ENCODE measurements around the gene CDH15.
"Not testable (repeated sequence)": the region's sequence is repeated elsewhere in the genome, so short reads cannot be mapped to it uniquely, and the experiment has no call there.

The CDH15 gene

GRCh38 chr16:89157778-89158177 lies 13.8 kb upstream of the CDH15 start:
- FAIRE-seq = no peak

DNA sequence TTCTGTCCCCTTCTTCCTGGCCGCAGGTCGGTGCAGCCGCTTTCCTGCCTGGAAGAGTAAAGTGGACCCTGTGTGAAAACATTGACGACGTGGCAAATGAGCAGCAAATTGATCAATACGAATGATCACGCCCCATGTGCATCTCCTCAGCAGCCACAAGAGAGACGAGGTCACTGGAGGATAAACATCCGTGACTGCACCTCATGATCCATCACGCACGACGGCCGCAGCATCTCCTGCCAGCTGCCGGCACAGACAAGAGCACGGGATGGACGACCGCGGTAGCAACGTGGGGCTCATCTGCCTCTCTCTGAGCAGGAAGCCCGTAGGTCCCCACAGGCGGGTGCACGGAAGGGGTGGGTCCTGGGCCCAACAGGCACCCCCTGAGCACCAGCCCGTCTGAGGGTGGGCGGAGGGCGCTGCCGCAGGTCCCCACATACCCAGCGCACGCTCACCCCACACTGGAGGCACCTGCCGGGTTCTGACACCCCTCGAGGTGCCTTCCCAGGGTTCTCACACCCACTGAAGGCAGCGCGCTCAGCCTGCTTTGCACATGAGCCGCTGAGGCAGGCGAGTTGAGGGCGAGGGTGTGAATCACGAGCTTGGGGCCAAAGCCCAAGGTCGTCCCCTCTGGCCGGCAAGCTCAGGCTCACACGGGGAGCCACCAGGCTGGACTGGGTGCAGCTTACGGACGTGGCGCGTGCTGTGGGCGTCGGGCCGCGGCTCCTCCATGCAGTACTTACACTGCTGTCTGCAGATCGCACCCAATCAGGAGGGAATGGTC lies 12.3 kb upstream of the CDH15 start:
- no peak for FAIRE-seq

- FAIRE-seq = no peak
Measured at GRCh38 chr16:89159850-89160354, 11.6 kb upstream of the CDH15 start.

DNA sequence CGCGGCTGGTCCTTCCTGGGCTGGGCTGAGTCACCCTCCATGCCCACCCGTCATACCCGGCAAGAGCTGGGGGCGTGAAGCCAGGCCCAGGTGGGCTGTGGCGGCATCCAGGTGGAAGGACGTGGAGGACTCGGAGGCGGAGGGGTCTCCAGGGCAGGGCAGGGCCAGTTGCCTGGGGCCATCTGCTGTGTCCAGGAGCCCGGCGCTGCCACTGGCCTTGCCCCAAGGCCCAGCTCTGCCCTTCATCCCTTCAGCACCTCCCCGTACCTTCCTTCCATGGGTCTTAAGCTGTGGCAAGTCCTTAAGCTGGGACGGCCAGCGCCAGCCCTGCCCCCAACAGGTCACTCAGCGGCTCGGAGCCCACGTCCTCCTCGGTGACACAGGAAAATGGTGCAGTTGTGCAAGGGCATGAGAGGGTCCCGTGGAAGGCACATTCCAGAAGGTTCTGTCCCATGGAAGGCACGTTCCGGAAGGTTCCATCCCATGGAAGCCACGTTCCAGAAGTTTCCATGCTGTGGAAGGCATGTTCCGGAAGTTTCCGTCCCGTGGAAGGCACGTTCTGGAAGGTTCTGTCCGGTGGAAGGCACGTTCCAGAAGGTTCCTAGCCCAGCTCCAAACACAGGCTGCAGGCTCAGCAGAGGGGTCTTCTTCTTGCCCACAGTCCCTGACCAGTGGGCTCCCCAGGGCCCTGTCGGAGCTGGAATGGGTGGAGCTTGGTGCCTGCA lies 10.4 kb upstream of the CDH15 start:
- FAIRE-seq = no peak

GRCh38 chr16:89161763-89162713 lies 9.5 kb upstream of the CDH15 start:
- no peak for FAIRE-seq

- FAIRE-seq = no peak
Measured at GRCh38 chr16:89163297-89163696, 8.3 kb upstream of the CDH15 start.

- FAIRE-seq = no peak
Measured at GRCh38 chr16:89164436-89164835, 7.1 kb upstream of the CDH15 start.

GRCh38 chr16:89164847-89165680 lies 6.5 kb upstream of the CDH15 start:
- FAIRE-seq = no peak

- FAIRE-seq = not testable (repeated sequence)
Measured at GRCh38 chr16:89165681-89165979, 5.9 kb upstream of the CDH15 start.

GRCh38 chr16:89166696-89167424 lies 4.7 kb upstream of the CDH15 start:
- no peak for FAIRE-seq

- FAIRE-seq = no peak
Measured at GRCh38 chr16:89167425-89167941, 4.1 kb upstream of the CDH15 start.

- FAIRE-seq = no peak
Measured at GRCh38 chr16:89168381-89169189, 3.0 kb upstream of the CDH15 start.

GRCh38 chr16:89169778-89170177 lies 1.8 kb upstream of the CDH15 start:
- no peak for FAIRE-seq

DNA sequence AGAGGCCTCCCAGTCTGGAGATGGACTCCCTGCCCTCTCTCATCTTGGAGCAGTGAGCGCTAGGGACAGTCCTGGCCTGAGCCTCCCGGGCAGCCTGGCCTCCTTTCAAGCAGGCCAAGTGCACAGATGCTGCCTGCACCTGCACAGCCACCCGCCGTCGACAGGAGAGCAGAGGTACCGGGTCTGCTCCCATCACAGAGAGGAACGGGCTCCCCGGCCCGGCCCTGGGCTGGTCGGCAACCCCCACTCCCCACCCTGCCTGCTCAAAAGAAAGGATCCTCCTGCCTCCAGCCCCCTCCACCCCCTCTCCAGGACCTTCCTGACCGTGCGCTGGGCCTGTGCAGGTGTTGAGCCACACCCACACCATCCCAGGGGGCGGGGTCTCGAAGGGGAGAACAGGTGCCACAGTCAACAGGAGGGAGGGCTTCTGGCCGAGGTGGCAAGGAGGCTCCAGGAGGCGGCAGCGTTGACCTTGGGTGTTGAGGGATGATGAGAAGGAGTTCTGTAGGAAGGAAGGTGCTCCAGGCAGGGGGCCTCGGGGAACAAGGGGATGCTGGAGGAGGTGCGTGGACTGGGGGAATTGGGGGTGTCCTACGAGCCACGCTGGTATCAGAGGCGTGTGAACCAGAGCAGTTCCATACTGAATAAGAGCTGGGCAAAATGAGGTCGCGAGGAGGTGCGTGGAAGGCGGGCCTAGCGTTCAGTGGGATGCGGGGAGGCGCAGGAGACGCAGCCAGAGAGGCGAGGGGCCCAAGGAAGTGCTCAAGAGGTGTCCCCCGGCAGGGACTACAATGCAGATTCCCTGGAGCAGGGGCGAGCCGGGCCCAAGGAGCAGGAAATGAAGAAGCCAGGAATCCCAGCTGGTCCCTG lies 967 bp upstream of the CDH15 start:
- FAIRE-seq = no peak

GRCh38 chr16:89172171-89172527 lies 601 bp downstream of the CDH15 start:
- no peak for FAIRE-seq

- FAIRE-seq = no peak
Measured at GRCh38 chr16:89172528-89173173, 1.1 kb downstream of the CDH15 start.

DNA sequence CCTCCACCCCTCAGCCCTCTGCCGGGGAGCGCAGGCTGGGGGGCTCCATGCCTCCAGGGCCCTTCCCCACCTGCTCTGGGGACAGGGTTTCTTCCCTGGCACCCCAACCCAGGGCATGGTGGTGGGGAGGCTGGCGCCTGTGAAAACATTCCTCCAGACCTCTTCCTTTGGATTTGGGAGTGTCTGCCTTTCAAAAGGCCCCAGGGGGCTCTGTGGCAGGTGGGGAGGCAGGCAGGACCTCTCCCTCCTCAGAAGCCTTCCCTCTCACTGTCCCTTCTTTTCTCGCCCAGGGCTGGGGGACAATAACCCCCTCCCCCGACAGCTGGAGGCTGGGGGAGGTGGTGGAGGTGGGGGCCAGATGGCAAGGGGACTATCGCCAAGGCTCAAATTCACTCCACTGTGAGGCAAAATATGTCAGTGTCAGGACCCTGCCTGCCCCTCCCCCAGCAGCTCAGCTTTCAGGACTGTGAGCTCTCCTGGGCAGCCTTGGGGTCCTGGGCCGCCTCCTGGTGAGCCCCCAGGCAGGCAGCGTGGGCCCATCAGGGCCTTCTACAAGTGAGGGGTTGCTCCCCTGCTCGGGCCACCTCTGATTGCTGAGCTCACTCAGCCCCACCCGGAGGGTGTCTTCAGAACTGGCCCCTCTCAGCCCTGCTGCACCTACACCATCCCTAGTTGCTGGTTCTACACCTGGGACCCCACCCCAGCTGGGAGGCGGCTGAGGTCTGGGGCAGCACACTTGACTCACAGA lies 1.8 kb downstream of the CDH15 start:
- FAIRE-seq = no peak
